Erythroblast (primary cell): ENCODE measurements around the gene STK24.

ENCODE experiments used
- GATA1 ChIP-seq: IDR thresholded peaks from 2 replicates; pipeline ENCODE4 v1.6.1; 2011; ENCODE audit warnings: low read depth, mild to moderate bottlenecking, control low read depth, low read length, moderate library complexity
- POLR2A ChIP-seq: IDR thresholded peaks from 2 replicates; pipeline ENCODE4 v1.6.1; 2011; ENCODE audit warnings: mild to moderate bottlenecking, low read length

DNA sequence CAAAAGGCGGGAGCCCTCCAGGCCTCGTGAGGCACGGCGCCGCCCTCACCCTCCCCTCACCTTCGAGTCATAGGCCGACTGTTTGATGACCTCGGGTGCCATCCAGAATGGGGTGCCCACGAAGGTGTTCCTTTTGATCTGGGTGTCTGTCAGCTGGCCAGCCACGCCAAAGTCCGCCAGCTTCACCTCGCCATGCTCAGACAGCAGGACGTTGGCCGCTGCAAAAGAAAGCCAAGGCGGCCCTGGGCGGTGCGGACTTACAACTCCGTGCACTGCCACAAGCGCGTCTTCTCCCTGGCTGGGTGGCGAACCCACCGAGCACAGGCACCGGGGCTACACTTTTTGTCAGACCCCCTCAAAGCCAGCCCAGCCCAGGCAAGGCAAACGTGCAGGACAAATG, 102.1 kb downstream of the STK24 start:
- TF ChIP-seq POLR2A, result no peak
- TF ChIP-seq GATA1, result no peak
